Thyroid gland (tissue), 4 donors: ENCODE data around the gene C1orf35.

Source experiments
- POLR2A ChIP-seq, 2 donors: fragments of 450-650 bp; IDR thresholded peaks; one replicate each; pipeline ENCODE4 v1.6.1; 2017; ENCODE audit warnings: antibody characterized with exemption in 2 of 2, mild to moderate bottlenecking in 2 of 2, moderate library complexity in 1 of 2
- TF ChIP-seq, protein P1 (sequence below), 6 experiments: fragments of 200-600 bp in 3 of 6; fragments of 450-650 bp in 3 of 6; sonication (generic) in 3 of 6; IDR thresholded peaks; one replicate each; pipeline ENCODE4 v1.5.1; 2016 to 2019; ENCODE audit warnings: antibody characterized with exemption in 6 of 6, mild to moderate bottlenecking in 2 of 6, inconsistent platforms in 1 of 6, moderate library complexity in 1 of 6

GRCh38 chr1:228142155-228142691, 39.1 kb upstream of the C1orf35 start:
- TF ChIP-seq, protein P1, sequence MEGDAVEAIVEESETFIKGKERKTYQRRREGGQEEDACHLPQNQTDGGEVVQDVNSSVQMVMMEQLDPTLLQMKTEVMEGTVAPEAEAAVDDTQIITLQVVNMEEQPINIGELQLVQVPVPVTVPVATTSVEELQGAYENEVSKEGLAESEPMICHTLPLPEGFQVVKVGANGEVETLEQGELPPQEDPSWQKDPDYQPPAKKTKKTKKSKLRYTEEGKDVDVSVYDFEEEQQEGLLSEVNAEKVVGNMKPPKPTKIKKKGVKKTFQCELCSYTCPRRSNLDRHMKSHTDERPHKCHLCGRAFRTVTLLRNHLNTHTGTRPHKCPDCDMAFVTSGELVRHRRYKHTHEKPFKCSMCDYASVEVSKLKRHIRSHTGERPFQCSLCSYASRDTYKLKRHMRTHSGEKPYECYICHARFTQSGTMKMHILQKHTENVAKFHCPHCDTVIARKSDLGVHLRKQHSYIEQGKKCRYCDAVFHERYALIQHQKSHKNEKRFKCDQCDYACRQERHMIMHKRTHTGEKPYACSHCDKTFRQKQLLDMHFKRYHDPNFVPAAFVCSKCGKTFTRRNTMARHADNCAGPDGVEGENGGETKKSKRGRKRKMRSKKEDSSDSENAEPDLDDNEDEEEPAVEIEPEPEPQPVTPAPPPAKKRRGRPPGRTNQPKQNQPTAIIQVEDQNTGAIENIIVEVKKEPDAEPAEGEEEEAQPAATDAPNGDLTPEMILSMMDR (IDR thresholded peaks at IDR 0.05), result no peak
- no peak for TF ChIP-seq POLR2A (IDR thresholded peaks at IDR 0.05)
